ENCODE measurements around the gene VPS13C.

DNA sequence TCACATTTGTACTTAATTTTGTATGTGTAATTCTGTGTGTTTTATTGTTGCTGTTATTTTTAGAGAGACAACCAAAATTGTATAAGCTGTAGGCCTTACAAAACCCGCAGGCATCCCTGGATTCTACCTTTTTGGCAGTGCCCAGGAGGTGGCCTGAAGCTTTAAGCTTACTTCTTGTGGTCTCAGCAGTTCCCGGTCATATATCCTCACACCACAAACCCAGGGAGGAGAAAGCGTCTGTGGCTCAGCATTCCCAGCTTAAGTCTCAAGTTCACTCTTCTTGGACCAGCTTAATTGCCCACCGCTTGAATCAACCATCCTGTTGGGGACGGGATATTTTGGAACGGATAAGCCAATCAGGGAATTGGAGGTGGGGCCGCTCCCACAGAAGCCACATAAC, 43.2 kb upstream of the VPS13C start:
- no peak for TF ChIP-seq CTCF (IDR thresholded peaks at IDR 0.05 in 8 of 11, conservative IDR thresholded peaks at IDR 0.05 in 3 of 11)
- TF ChIP-seq POLR2A (IDR thresholded peaks at IDR 0.05): no peak
- no peak for TF ChIP-seq POLR2AphosphoS5 (IDR thresholded peaks at IDR 0.05)

All from spleen (tissue), 7 donors.